Activated B cell treated with CpG ODN at 0.5 μM for 24 hours (primary cell): ENCODE data around the gene MAP7D2. TPM values are rescaled to one million over a fixed set of nuclear protein-coding genes. Genes with fewer than 3 reads are reported as not detected.

Experiments
- ATAC-seq: fragments of 200-7000 bp; cut with Tn5 transposase; one replicate; pipeline ENCODE4 v1.10.0; 2021; ENCODE audit warnings: low read depth, mild to moderate bottlenecking, moderate library complexity
- CTCF ChIA-PET: fragments of 350-600 bp; sonication (Branson Sonifier 250); formaldehyde crosslinking; loops from one replicate; lab custom pipeline; 2021; ENCODE audit warnings: antibody characterized with exemption; lab: Charles Lee
- POLR2A ChIA-PET: fragments of 350-600 bp; sonication (Branson Sonifier 250); formaldehyde crosslinking; loops from one replicate; lab custom pipeline; 2021; ENCODE audit warnings: antibody characterized with exemption; lab: Charles Lee
- DNase-seq: peaks from one replicate; pipeline ENCODE4 v3.0.0; 2022
- H3K27ac Mint-ChIP-seq: one replicate; pipeline ENCODE4 v1.8.0; 2020; ENCODE audit warnings: mixed read lengths
- H3K27me3 Mint-ChIP-seq: one replicate; pipeline ENCODE4 v1.8.0; 2021; ENCODE audit warnings: mixed read lengths
- H3K36me3 Mint-ChIP-seq: one replicate; pipeline ENCODE4 v1.8.0; 2021; ENCODE audit warnings: low read depth, mixed read lengths
- H3K4me1 Mint-ChIP-seq: one replicate; pipeline ENCODE4 v1.8.0; 2021; ENCODE audit warnings: mixed read lengths
- H3K4me3 Mint-ChIP-seq: one replicate; pipeline ENCODE4 v1.8.0; 2020; ENCODE audit warnings: mild to moderate bottlenecking, mixed read lengths
- H3K9me3 Mint-ChIP-seq: one replicate; pipeline ENCODE4 v1.8.0; 2020; ENCODE audit warnings: mixed read lengths
- intact Hi-C: fragments of 100-400 bp; cut with micrococcal nuclease; formaldehyde crosslinking; loops from one replicate; pipeline ENCODE4 v1.15.1; 2024
- total RNA-seq: library from RNA; stranded (reverse); gene quantifications from 2 replicates; pipeline ENCODE4 v1.2.3, GENCODE V29; 2022
- TF ChIP-seq, protein P1 (sequence below): fragments of 200-600 bp; IDR thresholded peaks from one replicate; pipeline ENCODE4 v1.8.0; 2022; ENCODE audit warnings: antibody characterized with exemption, mild to moderate bottlenecking

Gene MAP7D2
- total RNA-seq, 1 donor from 2014 or later, result 0.16 TPM

- peaks cover 35% of the 10 kb centered on the region for H3K36me3 Mint-ChIP-seq
- no peaks in the 10 kb centered on the region for H3K27me3 Mint-ChIP-seq
- intact Hi-C loops, result no loop called here
- no peak overlapping the region for H3K27ac Mint-ChIP-seq
- ATAC-seq (no peak), DNase-seq (no peak)
- CTCF ChIA-PET, result no interaction called here
- no peak overlapping the region for H3K4me3 Mint-ChIP-seq
- POLR2A ChIA-PET, result no interaction called here
- peaks cover 6% of the 10 kb centered on the region for H3K4me1 Mint-ChIP-seq
- TF ChIP-seq, protein P1, sequence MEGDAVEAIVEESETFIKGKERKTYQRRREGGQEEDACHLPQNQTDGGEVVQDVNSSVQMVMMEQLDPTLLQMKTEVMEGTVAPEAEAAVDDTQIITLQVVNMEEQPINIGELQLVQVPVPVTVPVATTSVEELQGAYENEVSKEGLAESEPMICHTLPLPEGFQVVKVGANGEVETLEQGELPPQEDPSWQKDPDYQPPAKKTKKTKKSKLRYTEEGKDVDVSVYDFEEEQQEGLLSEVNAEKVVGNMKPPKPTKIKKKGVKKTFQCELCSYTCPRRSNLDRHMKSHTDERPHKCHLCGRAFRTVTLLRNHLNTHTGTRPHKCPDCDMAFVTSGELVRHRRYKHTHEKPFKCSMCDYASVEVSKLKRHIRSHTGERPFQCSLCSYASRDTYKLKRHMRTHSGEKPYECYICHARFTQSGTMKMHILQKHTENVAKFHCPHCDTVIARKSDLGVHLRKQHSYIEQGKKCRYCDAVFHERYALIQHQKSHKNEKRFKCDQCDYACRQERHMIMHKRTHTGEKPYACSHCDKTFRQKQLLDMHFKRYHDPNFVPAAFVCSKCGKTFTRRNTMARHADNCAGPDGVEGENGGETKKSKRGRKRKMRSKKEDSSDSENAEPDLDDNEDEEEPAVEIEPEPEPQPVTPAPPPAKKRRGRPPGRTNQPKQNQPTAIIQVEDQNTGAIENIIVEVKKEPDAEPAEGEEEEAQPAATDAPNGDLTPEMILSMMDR, result no peak
- no peaks in the 10 kb centered on the region for H3K9me3 Mint-ChIP-seq
Measured at GRCh38 chrX:19968276-19968675, 148.4 kb downstream of the MAP7D2 start.

- DNase-seq (no peak), ATAC-seq (no peak)
- Mint-ChIP-seq H3K27me3 (no peaks in the 10 kb centered on the region), H3K4me3 (no peak overlapping the region), H3K9me3 (no peaks in the 10 kb centered on the region), H3K4me1 (peaks cover 3% of the 10 kb centered on the region), H3K36me3 (peaks cover 38% of the 10 kb centered on the region), H3K27ac (no peak overlapping the region)
- intact Hi-C loops, result no loop called here
- CTCF ChIA-PET, result no interaction called here
- TF ChIP-seq, protein P1, result no peak
- POLR2A ChIA-PET, result no interaction called here
Measured at GRCh38 chrX:19966056-19966455, 150.7 kb downstream of the MAP7D2 start.

DNA sequence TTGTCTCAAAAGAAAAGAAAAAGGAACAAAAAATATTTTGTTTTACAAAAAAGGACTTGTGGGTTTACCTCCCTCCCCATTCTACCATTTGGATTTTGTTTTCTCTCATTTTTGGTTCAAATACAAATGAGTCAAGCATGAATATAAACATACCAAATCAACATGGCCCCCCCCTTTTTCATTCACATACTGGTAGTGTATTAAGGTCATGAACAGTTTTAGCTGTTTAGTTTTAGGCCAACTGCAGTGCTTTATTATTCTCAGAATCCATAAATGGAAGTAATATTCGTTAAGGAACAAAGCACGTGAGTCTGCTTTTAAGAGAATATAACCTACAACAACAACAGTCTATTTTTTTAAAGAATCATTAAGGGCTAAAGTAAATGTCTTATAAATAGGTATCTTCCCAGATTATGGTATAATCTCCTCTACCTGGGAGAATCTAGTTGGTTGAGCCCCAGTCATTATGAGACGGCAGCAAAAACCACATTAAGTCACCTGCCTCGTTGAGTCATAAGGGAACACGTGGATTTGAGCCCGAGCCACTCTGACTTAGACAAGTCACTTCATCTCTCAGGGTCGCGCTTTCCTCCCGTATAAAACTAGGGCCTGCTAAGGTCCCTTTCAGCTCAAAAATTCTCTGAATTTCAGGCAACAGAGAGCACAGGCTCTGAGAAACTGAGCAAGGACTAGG lies 152.5 kb downstream of the MAP7D2 start:
- TF ChIP-seq, protein P1, result no peak
- Mint-ChIP-seq H3K4me3 (no peak overlapping the region), H3K36me3 (peaks cover 37% of the 10 kb centered on the region), H3K9me3 (no peaks in the 10 kb centered on the region), H3K27ac (no peak overlapping the region), H3K27me3 (no peaks in the 10 kb centered on the region), H3K4me1 (peaks cover 7% of the 10 kb centered on the region)
- intact Hi-C loops, result no loop called here
- no peak for DNase-seq
- POLR2A ChIA-PET, result no interaction called here
- CTCF ChIA-PET, result no interaction called here
- peak; percentile 58 for ATAC-seq

- ChIA-PET CTCF (no interaction called here), POLR2A (no interaction called here)
- DNase-seq (no peak), ATAC-seq (no peak)
- TF ChIP-seq, protein P1, result no peak
- Mint-ChIP-seq H3K4me1 (peaks cover 4% of the 10 kb centered on the region), H3K4me3 (no peak overlapping the region), H3K36me3 (peaks cover 28% of the 10 kb centered on the region), H3K9me3 (no peaks in the 10 kb centered on the region), H3K27ac (no peak overlapping the region), H3K27me3 (no peaks in the 10 kb centered on the region)
- intact Hi-C loops, result no loop called here
Measured at GRCh38 chrX:19960913-19961312, 155.8 kb downstream of the MAP7D2 start.

DNA sequence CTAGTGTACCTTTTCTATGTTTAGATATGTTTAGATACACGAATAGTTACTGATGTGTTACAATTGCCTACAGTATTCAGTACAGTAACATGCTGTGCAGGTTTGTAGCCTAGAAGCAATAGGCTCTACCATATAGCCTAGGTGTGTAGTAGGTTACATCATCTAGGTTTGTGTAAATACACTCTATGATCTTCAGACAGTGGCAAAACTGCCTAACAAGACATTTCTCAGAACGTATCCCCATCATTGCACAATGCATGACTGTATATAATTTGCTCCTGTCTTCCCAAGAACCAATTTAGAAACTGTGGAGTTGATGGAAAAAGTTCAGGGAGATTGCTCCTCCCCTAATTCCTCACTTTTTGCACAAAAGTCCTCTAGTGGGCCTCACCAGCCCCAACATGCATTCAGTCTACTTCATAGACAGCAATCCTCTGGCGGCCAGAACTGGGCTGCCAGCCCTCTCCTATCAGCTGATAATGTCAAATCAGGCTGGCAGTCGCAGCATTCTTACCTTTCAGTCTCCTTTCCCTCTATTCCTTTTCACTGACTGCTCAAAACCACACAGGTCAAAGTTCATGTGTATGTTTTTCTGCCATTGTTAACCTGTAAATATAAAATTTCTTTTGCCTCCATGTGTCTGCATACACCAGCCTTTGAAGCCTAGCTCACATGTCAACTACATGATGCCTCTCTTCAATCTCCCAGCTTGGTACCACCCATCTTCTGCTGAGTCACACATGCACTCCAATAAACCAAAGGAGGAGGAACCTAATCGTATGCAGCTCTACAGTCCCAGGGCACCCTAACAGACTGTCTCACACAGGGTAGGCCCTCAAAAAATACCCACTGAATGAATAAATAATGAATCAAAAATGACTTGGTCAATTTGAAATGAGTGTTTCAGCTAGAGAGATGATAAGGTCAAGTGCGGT lies 157.9 kb downstream of the MAP7D2 start:
- ChIA-PET CTCF (interaction anchor here (0.7 kb wide), 1 partner anchor 12 kb away, joined by 3 read pairs; no protein-coding TSS in a partner anchor), POLR2A (no interaction called here)
- no peaks in the 10 kb centered on the region for H3K27me3 Mint-ChIP-seq
- peaks cover 4% of the 10 kb centered on the region for H3K4me1 Mint-ChIP-seq
- no peak overlapping the region for H3K27ac Mint-ChIP-seq
- H3K36me3 Mint-ChIP-seq, result peaks cover 21% of the 10 kb centered on the region
- H3K4me3 Mint-ChIP-seq, result no peak overlapping the region
- no peaks in the 10 kb centered on the region for H3K9me3 Mint-ChIP-seq
- intact Hi-C loops, result no loop called here
- no peak for ATAC-seq
- TF ChIP-seq, protein P1, result no peak
- DNase-seq, result no peak
